ENCODE results near the gene KRTAP5-2.

Gene KRTAP5-2

GRCh38 chr11:1559111-1559951, 38.8 kb downstream of the KRTAP5-2 start:
- FAIRE-seq (no peak), DNase-seq (ENCODE audit: insufficient read length, low spot score) (no peak)
- TF ChIP-seq CTCF (IDR thresholded peaks at IDR 0.05; ENCODE audit: insufficient read depth, missing control alignments), result no peak

- FAIRE-seq, result no peak
- DNase-seq (ENCODE audit: insufficient read length, low spot score), result no peak
- TF ChIP-seq CTCF (IDR thresholded peaks at IDR 0.05; ENCODE audit: insufficient read depth, missing control alignments), result no peak
Observed at GRCh38 chr11:1558775-1559110, 39.4 kb downstream of the KRTAP5-2 start.

GRCh38 chr11:1557904-1558774, 40.0 kb downstream of the KRTAP5-2 start:
- no peak for TF ChIP-seq CTCF (IDR thresholded peaks at IDR 0.05; ENCODE audit: insufficient read depth, missing control alignments)
- DNase-seq (ENCODE audit: insufficient read length, low spot score) (no peak), FAIRE-seq (no peak)

- TF ChIP-seq CTCF (IDR thresholded peaks at IDR 0.05; ENCODE audit: insufficient read depth, missing control alignments), result no peak
- FAIRE-seq, result no peak
Observed at GRCh38 chr11:1557051-1557884, 40.8 kb downstream of the KRTAP5-2 start.

GRCh38 chr11:1556278-1556902, 41.7 kb downstream of the KRTAP5-2 start:
- FAIRE-seq (no peak), DNase-seq (ENCODE audit: insufficient read length, low spot score) (no peak)
- TF ChIP-seq CTCF (IDR thresholded peaks at IDR 0.05; ENCODE audit: insufficient read depth, missing control alignments), result no peak

More at GRCh38 chr11:1557051-1557884, 40.8 kb downstream of the KRTAP5-2 start:
- DNase-seq (ENCODE audit: insufficient read length, low spot score), result no peak

GRCh38 chr11:1555713-1556153, 42.4 kb downstream of the KRTAP5-2 start:
- DNase-seq (ENCODE audit: insufficient read length, low spot score), result no peak
- no peak for FAIRE-seq
- TF ChIP-seq CTCF (IDR thresholded peaks at IDR 0.05; ENCODE audit: insufficient read depth, missing control alignments), result no peak

Measured in D721Med (cell line).